C4-2B (cell line): ENCODE data around the gene KDM3B.

Experiments used
- CTCF ChIP-seq: fragments of 450-650 bp; conservative IDR thresholded peaks from 2 replicates; pipeline ENCODE4 v1.5.1; 2017; ENCODE audit warnings: mild to moderate bottlenecking
- ZFX ChIP-seq: fragments of 450-650 bp; IDR thresholded peaks from 2 replicates; pipeline ENCODE4 v1.6.1; 2017

- no peak for TF ChIP-seq CTCF
- TF ChIP-seq ZFX: no peak
Measured at GRCh38 chr5:138360941-138361452, 8.5 kb downstream of the KDM3B start.
